GM19351 (cell line): ENCODE measurements around the gene DOCK9.
A peak's percentile ranks its signal among the peaks of the same experiment; 100 is the strongest.

Experiments used
- ATAC-seq: cut with Tn5 transposase; IDR thresholded peaks from one replicate; pipeline ENCODE4 v1.9.1; 2021; ENCODE audit warnings: mild to moderate bottlenecking, moderate library complexity; ENCODE audit not compliant: unreplicated experiment

The DOCK9 gene

DNA sequence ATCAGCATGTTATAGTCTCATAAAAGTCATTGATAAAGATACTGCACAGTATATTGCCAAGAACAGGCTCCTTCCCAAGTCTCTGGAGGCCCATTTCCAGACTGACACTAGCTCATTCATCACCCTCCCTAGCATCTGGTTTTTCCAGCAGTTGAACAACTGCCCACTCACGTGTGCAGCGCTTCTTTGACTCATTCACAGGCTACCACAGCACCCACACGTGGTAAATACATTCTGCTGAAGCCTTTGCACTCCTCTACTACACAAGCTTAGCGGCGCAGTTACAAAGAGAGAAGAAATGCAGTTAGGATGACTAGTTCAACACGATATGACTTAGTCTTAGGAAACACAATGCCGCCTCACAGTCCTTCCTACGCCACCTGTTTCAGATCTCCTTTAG is 87.7 kb downstream of the DOCK9 start:
- ATAC-seq = peak; percentile 64

- ATAC-seq = no peak
These were observed 88.3 kb downstream of the DOCK9 start for GRCh38 chr13:98889419-98890085.

DNA sequence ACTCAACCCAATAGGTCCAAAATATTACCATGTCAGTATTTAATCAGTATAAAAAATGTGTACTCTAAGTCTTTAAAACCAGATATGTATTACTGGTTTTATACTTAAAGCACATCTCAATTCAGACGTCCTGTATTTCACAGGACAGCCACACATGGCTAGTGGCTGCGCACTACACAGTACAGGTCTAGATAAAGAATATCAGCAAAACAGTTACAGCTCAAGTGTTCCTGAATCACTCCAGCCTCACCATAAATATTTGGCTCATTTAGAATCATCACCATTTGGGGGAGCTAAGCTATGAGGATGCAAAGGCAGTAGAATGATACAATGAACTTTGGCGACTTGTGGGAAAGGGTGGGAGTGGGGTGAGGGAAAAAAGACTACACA is 89.0 kb downstream of the DOCK9 start:
- no peak for ATAC-seq

- no peak for ATAC-seq
These were observed 89.5 kb downstream of the DOCK9 start for GRCh38 chr13:98888222-98888889.

- no peak for ATAC-seq
These were observed 91.2 kb downstream of the DOCK9 start for GRCh38 chr13:98886587-98887230.

- no peak for ATAC-seq
These were observed 92.3 kb downstream of the DOCK9 start for GRCh38 chr13:98885600-98885999.

DNA sequence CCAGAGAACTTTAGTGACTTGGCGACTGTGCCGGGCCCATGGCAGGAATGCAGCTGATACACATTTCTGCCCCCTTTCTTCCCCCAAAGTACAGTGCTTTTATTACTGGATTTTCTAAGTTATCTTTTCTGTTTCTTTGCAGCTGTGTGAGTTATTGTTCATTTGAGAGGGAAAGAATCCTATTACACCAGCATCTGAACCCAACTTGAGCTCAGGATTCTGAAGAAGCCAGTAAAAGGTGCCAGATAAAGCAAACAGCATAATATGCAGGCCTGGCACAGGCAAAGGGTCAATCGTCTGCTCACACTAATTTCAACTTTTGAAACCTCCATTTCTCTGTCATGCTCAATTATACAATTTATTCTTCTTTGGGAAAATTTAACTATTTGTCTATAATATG is 93.9 kb downstream of the DOCK9 start:
- ATAC-seq = no peak

DNA sequence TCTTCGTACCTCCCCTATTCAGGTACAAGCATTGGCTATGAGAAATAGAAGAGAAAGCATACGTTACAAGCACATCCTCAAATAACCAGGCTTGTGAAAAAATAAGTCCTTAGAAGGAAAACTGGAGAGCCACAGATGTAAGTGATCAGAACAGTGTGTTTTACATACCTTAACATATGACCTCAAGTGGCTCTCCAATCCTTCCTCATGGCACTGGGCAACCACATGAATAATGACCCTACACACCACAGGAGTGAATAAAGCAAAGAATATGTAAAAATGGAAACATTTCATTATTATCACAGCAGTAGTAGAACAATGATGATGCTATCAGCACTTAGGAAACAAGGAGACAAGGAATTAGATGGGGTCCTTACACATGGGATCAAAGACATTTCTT is 96.5 kb downstream of the DOCK9 start:
- ATAC-seq = no peak

GRCh38 chr13:98880677-98881076 is 97.2 kb downstream of the DOCK9 start:
- no peak for ATAC-seq

- no peak for ATAC-seq
These were observed 97.9 kb downstream of the DOCK9 start for GRCh38 chr13:98879957-98880356.

GRCh38 chr13:98879127-98879520 is 98.7 kb downstream of the DOCK9 start:
- no peak for ATAC-seq

- no peak for ATAC-seq
These were observed 99.3 kb downstream of the DOCK9 start for GRCh38 chr13:98878486-98879126.

GRCh38 chr13:98877936-98878335 is 99.9 kb downstream of the DOCK9 start:
- no peak for ATAC-seq

DNA sequence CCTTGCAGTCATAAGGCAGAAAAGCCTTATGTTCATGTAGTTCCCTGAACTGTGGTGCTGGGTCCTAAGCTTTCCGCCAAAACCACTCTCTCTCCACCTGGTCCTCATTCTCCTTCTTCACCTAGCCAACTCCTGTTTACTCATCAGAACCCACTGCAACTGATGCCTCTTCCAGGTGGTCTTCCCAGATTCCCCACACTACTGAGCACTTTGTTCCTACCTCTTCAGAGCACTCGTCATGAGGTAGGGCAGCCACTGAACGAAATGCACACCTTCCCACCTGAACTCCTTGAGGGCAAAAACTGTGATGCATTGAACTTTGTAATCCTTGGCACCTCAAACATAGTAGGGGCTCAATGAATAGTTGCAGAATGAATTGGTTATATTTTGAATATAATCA is 100.4 kb downstream of the DOCK9 start:
- no peak for ATAC-seq

DNA sequence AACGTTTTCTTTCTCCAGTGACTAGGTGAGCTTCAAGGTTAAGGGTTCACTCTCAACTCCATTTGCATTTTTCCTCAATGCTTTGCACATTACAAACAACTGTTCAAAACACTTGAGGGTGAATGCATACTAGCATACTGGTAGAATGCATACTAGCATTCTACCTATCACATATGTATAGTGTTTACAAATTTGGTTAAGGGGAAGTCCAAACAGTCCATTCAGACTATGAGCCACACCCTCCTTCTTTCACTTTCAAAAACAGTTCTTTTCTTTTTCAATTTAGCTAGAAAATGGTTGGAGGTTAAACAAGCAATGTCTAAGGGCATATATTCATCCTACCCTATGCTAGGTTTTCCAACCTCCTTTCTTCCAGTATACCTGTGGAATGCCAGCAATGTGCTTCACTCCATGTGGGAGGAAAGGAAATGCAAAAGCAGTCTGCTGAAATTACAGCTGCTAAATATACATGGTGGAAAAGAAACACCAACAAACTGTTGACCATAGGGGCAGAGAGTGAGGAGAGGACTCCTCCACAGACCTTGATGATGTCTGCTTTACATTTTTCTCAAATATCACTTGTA is 102.6 kb downstream of the DOCK9 start:
- peak; percentile 97 for ATAC-seq

- ATAC-seq = no peak
These were observed 103.9 kb downstream of the DOCK9 start for GRCh38 chr13:98874029-98874397.

GRCh38 chr13:98873377-98874028 is 104.4 kb downstream of the DOCK9 start:
- ATAC-seq = no peak

DNA sequence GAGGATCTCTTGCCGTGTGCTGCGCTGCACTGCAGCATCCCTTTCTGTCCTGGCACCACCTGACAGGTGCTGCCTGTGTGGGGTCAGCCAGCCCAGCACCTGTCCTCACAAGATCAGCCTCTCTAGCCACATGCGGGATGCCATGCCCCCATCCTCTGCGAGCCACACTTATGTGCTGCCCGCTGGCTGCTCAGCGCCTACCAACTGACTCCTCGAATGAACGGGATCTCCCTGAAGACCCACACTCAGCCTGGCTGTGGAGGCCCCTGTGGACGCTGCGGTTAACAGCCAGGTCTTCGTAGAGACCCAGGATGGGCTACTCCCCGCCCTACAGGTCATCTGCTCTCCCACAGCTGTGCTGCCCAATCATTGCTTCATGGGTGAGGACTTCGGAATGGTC is 106.1 kb downstream of the DOCK9 start:
- no peak for ATAC-seq

DNA sequence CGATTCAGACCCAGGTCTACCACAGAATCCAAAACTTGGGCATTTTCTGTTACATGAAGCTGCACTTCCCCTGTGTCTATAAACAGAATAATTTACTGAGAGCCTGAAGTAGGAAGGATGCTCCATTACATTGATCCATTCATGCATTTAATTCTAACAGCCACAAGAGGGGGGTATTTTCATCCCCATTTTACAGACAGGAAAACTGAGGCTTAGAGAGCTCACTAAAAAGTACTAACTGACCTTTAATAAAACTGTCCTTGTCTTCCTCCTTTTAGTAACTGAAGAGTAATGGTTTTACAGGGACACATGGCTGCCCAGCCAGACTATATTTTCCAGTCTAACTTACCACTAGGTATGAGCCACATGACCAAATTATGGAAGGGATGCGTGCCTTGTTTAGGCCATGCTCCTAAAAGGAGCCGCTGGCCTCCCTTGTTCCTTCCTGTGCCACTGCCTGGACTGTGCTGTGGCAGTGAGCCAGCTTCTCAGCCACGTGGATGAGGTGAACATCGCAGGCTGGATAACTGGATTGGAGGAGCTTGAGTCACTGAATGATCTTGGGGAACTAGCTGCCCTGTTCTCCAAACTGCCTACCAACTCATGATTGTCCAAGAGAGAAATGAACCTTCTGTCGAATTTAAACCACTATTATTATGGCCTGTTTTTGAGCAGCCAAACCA is 108.3 kb downstream of the DOCK9 start:
- peak; percentile 49 for ATAC-seq

GRCh38 chr13:98868932-98869331 is 108.9 kb downstream of the DOCK9 start:
- no peak for ATAC-seq
